ENCODE results near the gene NNAT.
"Not testable (repeated sequence)": the region's sequence is repeated elsewhere in the genome, so short reads cannot be mapped to it uniquely, and the experiment has no call there.

The NNAT gene

GRCh38 chr20:37524859-37525708 lies 4.0 kb downstream of the NNAT start:
- peak in 1 of 2 donors; percentile 16 for DNase-seq

- DNase-seq, result no peak
These were observed 4.8 kb downstream of the NNAT start for GRCh38 chr20:37525810-37526209.

GRCh38 chr20:37526238-37526838 lies 5.3 kb downstream of the NNAT start:
- DNase-seq, result no peak

GRCh38 chr20:37526839-37527637 lies 6.0 kb downstream of the NNAT start:
- no peak for DNase-seq

DNA sequence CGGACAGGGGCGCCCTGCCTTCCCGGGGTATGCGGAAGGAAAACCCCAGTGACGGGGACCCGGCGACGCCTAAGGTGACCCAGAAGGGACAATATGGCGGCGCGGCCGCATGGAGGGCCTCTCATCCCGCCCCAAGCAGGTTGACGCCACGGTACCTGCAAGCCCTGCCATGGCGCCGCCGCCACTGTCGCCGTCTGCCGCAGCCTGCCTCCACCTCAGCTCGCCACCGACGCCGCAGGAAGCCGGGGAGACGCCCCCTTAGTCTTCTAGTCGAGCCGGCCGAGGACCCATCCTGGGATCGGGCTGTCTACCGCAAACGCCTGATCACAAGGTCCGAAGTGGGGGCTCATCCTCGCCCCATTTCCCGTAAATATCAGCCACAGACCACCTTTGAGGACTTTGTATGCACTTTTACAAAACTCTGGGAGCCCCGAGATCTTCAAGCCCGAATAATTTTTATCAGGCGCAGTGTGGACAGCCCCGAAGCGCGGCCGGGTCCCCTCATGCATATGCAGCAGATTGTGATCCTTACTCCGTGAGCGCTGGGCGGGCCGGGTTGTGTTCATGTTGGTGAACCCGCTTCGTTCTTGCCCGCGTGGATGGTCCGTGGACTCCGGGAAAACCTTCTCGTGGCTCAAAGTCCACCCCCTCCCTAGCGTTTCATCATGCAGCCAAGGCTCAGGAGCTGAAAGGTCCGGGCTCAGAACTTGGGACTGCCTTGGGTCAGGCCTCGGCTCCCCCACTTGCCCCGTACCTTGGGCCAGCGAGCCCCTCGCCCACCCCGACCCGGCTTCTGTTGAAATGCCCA lies 6.8 kb downstream of the NNAT start, which contains the start of gene BLCAP:
BLCAP (minus strand) TSS at position 239 of the 808 bp plus-strand sequence. CDS start 8,702 bp downstream, outside the sequence.
- peak; percentile 93 to 94 for DNase-seq

DNA sequence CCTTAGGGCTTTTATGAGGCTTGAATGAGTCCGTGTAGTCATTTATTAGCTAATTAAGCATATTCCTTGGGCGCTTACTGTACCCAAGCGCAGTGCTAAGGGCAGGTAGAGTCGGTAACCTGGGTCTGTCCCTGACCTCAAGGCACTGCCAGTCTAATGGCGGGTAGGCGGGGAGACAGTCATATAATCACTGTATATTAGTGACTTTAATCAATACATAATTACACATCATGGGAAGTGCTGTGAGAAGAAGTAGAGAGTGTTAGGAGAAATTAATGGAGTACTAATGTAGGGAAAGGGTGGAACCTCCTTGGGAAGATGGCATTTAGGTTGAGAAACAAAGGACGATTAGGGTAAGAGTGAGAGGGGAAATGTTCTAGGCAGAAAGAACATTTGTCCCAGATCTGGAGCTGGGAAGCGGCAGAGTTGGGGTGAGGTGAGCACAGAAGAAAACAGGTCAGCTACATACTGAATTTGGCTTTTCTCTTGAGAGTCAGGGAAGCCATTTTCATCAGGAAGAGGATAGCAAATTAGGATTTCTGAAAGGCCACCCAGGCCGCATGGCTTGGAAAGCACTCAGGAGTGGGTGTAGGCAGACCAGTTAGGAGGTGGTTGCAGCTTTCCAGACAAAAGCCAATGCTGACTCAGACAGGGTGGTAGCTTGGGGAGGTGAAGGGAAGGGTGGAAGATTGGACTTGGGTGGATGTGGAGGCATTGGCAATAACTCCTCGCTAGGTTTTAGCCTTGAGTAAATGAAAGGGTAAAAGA lies 7.6 kb downstream of the NNAT start:
- DNase-seq, result no peak

GRCh38 chr20:37529214-37529967 lies 8.3 kb downstream of the NNAT start:
- DNase-seq, result no peak

DNA sequence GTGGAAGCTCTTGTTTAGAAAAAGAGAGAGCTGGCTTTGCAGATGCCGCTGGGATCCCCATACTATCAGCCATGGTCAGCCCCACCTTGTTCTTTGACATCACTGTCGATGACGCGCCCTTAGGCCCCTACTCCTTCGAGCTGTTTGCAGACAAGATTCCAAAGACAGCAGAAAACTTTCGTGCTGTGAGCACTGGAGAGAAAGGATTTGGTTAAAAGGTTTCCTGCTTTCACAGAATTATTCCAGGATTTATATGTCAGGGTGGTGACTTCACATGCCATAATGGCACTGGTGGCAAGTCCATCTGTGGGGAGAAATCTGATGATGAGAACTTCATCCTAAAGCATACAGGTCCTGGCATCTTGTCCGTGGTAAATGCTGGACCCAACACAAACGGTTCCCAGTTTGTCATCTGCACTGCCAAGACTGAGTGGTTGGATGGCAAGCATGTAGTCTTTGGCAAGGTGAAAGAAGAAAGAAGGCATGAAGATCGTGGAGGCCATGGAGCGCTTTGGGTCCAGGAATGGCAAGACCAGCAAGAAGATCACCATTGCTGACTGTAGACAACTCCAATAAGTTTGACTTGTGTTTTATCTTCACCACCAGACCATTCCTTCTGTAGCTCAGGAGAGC lies 9.0 kb downstream of the NNAT start:
- DNase-seq, result no peak

- no peak for DNase-seq
These were observed 9.6 kb downstream of the NNAT start for GRCh38 chr20:37530696-37531095.

- DNase-seq, result no peak
These were observed 10.8 kb downstream of the NNAT start for GRCh38 chr20:37531856-37532255.

- DNase-seq, result no peak
These were observed 12.2 kb downstream of the NNAT start for GRCh38 chr20:37533154-37533715.

GRCh38 chr20:37534401-37535157 lies 13.5 kb downstream of the NNAT start:
- DNase-seq, result peak; percentile 60 to 81

GRCh38 chr20:37535443-37536132 lies 14.5 kb downstream of the NNAT start:
- no peak for DNase-seq

- DNase-seq, result no peak
These were observed 16.5 kb downstream of the NNAT start for GRCh38 chr20:37537505-37537904.

DNA sequence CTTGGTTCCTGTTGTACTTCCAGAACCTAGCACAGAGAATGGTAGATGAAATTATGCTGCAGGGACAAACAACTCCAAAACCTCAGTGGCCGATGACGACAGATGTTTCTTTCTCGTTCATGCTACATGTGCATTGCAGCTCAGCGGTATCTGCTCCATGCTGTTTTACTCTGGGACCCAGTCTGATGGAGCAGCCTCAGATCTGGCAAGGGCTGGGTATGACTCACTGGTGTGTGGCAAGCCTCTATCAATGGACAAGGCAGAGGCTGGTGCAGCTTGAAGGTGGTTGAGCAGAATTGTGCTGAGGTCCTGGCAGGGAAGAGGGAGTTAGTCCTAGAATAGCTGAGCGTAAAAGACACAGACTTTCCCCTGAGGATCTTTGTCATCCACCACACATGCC lies 17.0 kb downstream of the NNAT start:
- DNase-seq, result no peak

DNA sequence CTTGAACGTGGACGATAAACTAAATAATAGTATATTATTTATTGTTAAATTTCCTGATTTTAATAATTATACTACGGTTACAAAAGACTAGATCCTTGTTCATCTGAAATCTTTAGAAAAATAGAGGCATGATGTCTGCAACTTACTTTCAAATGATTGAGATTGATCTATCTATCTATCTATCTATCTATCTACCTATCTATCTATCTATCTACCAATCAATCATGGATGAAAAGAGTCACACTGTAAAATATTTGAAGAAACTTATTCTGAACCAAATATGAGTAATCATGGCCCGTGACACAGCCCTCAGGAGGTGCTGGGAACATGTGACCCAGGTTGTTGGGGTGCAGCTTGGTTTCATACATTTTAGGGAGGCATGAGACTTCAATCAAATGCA lies 18.4 kb downstream of the NNAT start:
- no peak for DNase-seq

DNA sequence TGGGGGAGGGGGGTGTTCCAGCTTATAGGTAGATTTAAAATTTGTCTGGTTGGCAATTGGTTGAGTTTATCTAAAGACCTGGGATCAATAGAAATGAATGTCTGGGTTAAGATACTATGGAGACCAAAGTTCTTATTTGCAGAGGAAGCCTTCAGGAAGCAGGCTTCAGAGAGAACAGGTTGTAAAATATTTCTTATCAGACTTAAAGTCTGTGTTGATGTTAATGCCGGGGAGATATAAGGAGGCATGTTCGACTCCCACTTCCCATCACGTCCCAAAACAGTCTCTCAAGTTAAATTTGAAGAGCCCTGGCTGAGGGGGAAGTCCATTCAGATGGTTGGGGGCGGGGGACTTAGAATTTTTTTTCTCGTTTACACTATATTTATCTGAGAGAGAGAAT lies 19.0 kb downstream of the NNAT start:
- DNase-seq, result no peak

DNA sequence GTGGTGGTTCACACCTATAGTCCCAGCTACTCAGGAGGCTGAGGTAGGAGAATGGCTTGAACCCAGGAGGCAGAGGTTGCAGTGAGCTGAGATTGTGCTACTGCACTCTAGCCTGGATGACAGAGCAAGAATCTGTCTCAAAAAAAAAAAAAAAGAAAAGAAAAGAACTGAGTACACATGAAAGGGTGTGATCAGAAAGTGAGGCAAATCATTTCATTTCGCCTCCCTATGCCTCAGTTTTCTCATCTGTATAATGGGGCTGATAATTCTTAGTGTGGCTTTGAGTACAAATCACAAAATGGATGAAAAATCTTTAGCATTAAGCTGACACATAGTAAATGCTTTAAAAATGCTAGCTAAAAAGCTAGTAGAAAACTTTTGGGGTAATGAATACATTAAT lies 19.8 kb downstream of the NNAT start:
- not testable (repeated sequence) for DNase-seq

- no peak for DNase-seq
These were observed 20.3 kb downstream of the NNAT start for GRCh38 chr20:37541326-37541725.
